Esophagus muscularis mucosa (tissue), 3 donors: Measurements from ENCODE around the gene MYMK.

ENCODE experiments used
- POLR2AphosphoS5 ChIP-seq, 2 donors: sonication (generic); formaldehyde crosslinking; IDR thresholded peaks; one replicate each; pipeline ENCODE4 v1.6.1; 2017; ENCODE audit warnings: antibody characterized with exemption in 2 of 2
- TF ChIP-seq, protein P1 (sequence below), 3 experiments: fragments of 200-600 bp in 2 of 3; fragments of 450-650 bp in 1 of 3; sonication (generic) in 2 of 3; IDR thresholded peaks; one replicate each; pipeline ENCODE4 v1.5.1; 2017 to 2019; ENCODE audit warnings: antibody characterized with exemption in 3 of 3, mild to moderate bottlenecking in 2 of 3, moderate library complexity in 1 of 3

DNA sequence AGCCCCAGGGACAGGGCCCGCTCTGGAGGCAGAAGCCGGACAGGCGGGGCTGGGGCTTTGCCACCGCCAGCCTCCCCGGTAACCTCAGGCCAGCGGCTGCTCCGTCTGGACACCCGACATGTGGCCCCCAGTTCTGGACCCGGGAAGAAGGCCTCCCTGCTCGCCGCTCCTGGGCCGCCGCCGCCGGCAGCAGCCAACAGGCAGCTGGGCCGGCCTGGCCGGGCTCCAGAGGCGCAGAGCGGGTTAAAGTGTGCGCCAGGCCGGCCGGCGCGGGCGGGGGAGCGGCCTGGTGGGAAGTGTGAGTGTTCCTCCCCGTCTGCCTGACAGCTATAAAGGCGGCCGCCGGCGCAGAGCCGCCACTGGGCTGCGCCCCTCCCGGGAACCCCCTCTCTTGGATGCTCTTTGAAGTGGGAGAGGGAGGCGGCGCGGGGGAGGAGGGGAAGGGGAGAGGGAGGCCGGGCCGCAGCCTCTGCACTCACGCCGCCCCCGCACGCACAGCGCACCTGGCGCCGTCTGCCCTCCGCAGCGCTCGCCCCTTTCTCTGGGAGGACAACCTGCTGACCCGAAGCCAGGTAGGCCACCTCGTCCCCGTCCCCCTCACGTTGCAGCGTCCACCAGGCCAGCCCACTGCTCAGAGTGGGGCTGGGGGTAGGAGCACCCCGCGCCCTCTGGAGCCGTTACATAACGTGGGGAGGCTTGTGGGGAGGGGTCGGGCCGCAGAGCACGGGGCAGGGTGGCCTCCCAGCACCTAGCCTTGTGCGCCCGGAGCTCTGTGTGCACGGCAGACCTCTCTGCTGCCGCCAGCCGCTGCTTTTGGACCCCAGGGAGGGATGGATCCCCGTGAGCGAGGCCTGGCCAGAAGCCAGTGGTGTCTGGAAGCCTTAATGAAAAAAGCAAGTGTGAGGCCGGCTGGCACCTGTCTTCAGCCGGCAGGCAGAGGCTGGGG lies 9.9 kb upstream of the MYMK start, which contains the start of gene ADAMTSL2:
- TF ChIP-seq, protein P1, sequence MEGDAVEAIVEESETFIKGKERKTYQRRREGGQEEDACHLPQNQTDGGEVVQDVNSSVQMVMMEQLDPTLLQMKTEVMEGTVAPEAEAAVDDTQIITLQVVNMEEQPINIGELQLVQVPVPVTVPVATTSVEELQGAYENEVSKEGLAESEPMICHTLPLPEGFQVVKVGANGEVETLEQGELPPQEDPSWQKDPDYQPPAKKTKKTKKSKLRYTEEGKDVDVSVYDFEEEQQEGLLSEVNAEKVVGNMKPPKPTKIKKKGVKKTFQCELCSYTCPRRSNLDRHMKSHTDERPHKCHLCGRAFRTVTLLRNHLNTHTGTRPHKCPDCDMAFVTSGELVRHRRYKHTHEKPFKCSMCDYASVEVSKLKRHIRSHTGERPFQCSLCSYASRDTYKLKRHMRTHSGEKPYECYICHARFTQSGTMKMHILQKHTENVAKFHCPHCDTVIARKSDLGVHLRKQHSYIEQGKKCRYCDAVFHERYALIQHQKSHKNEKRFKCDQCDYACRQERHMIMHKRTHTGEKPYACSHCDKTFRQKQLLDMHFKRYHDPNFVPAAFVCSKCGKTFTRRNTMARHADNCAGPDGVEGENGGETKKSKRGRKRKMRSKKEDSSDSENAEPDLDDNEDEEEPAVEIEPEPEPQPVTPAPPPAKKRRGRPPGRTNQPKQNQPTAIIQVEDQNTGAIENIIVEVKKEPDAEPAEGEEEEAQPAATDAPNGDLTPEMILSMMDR (IDR thresholded peaks at IDR 0.05), result peak in 1 of 3 experiments; percentile 2
- peak in 1 of 2 donors; percentile 13 for TF ChIP-seq POLR2AphosphoS5 (IDR thresholded peaks at IDR 0.05)
